Uterus (tissue), 4 donors: ENCODE data around the gene IL10RA. TPM values are rescaled to one million over a fixed set of nuclear protein-coding genes. Genes with fewer than 3 reads are reported as not detected.

ENCODE experiments used
- DNase-seq, 2 donors: peaks; one replicate each; pipeline ENCODE4 v3.0.0-alpha.2; 2019 to 2020
- H3K27ac ChIP-seq, 2 donors: fragments of 200-600 bp; sonication (generic); 1 replicate in 1 of 2; 2 replicates in 1 of 2; pipeline ENCODE4 v1.5.1; 2016 to 2018
- H3K27me3 ChIP-seq, 2 donors: fragments of 200-600 bp; sonication (generic); one replicate each; pipeline ENCODE4 v1.5.1; 2018 to 2019; ENCODE audit warnings: control low read depth in 1 of 2
- H3K36me3 ChIP-seq, 2 donors: fragments of 200-600 bp; sonication (generic); one replicate each; pipeline ENCODE4 v1.5.1; 2019; ENCODE audit warnings: control low read depth in 1 of 2
- H3K4me1 ChIP-seq, 2 donors: fragments of 200-600 bp; sonication (generic); one replicate each; pipeline ENCODE4 v1.5.1; 2018 to 2019; ENCODE audit warnings: control low read depth in 1 of 2
- H3K4me3 ChIP-seq, 2 donors: fragments of 200-600 bp; sonication (generic); 1 replicate in 1 of 2; 2 replicates in 1 of 2; pipeline ENCODE4 v1.5.1; 2018 to 2019; ENCODE audit warnings: mild to moderate bottlenecking in 1 of 2
- H3K9me3 ChIP-seq, 2 donors: fragments of 200-600 bp; sonication (generic); one replicate each; pipeline ENCODE4 v1.5.1; 2019; ENCODE audit warnings: control low read depth in 1 of 2
- POLR2A ChIP-seq, 2 donors: fragments of 450-650 bp; IDR thresholded peaks; one replicate each; pipeline ENCODE4 v1.6.1; 2016; ENCODE audit warnings: antibody characterized with exemption in 2 of 2, mild to moderate bottlenecking in 1 of 2, moderate library complexity in 1 of 2
- intact Hi-C: fragments of 100-400 bp; cut with DNase I; formaldehyde crosslinking; loops from one replicate; pipeline ENCODE4 v1.15.1; 2023; ENCODE audit warnings: low total_unique reads
- total RNA-seq, 4 donors: library from RNA; depleted of rRNA in 3 of 4; stranded (reverse); fragments of >200 nt in 3 of 4; gene quantifications; one replicate each; pipeline versions ENCODE4 v1.1.0 to v1.2.4, GENCODE V29; 2014 to 2023
- TF ChIP-seq, protein P1 (sequence below), 4 experiments: fragments of 200-600 bp in 2 of 4; fragments of 450-650 bp in 2 of 4; sonication (generic) in 2 of 4; IDR thresholded peaks; one replicate each; pipeline ENCODE4 v1.5.1; 2016 to 2019; ENCODE audit warnings: antibody characterized with exemption in 4 of 4, mild to moderate bottlenecking in 2 of 4, moderate library complexity in 1 of 4
- donor health status: DM: yes; HTN: yes; CAD: no.

Gene IL10RA
- total RNA-seq, 4 donors from 2014 or later = 6.8 to 45.9 (median 11.1) TPM

DNA sequence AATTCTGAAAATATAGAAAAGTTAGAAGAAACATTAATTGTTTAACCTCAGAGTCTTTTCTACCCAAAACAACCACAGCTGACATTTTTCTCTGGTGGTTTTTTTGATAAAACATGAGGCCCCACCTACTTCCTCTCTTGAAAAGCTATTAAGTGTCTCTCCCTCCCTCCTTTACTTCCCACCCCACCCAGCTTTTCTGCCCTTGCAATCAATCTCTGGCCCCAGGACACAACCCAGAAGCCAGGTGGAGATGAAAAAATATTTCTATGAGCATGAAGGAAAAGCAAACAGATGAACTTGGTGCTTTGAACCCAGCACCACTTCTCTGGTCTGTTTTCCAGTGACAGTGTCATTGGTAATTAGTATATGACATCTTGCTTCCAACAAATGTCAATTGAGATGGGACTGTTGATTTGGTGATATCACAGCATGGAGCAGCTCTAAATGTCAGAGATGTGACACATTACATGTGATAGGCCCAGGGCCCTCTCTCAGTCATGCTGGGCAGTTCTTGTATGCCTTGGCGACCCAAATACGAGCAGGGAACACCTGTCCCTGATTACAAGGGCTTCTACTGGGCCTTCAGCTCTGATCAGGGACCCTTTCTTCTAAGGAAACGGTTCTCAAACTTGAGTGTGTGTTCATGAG lies 33.0 kb upstream of the IL10RA start:
- DNase-seq = no peak
- H3K4me3 ChIP-seq = no peak overlapping the region
- no peak overlapping the region for H3K27ac ChIP-seq
- no peaks in the 10 kb centered on the region for H3K27me3 ChIP-seq
- H3K9me3 ChIP-seq = no peaks in the 10 kb centered on the region
- no peaks in the 10 kb centered on the region for H3K36me3 ChIP-seq
- intact Hi-C loops = no loop called here
- TF ChIP-seq, protein P1, sequence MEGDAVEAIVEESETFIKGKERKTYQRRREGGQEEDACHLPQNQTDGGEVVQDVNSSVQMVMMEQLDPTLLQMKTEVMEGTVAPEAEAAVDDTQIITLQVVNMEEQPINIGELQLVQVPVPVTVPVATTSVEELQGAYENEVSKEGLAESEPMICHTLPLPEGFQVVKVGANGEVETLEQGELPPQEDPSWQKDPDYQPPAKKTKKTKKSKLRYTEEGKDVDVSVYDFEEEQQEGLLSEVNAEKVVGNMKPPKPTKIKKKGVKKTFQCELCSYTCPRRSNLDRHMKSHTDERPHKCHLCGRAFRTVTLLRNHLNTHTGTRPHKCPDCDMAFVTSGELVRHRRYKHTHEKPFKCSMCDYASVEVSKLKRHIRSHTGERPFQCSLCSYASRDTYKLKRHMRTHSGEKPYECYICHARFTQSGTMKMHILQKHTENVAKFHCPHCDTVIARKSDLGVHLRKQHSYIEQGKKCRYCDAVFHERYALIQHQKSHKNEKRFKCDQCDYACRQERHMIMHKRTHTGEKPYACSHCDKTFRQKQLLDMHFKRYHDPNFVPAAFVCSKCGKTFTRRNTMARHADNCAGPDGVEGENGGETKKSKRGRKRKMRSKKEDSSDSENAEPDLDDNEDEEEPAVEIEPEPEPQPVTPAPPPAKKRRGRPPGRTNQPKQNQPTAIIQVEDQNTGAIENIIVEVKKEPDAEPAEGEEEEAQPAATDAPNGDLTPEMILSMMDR (IDR thresholded peaks at IDR 0.05) = no peak
- no peak for TF ChIP-seq POLR2A (IDR thresholded peaks at IDR 0.05)
- H3K4me1 ChIP-seq = no peaks in the 10 kb centered on the region

DNA sequence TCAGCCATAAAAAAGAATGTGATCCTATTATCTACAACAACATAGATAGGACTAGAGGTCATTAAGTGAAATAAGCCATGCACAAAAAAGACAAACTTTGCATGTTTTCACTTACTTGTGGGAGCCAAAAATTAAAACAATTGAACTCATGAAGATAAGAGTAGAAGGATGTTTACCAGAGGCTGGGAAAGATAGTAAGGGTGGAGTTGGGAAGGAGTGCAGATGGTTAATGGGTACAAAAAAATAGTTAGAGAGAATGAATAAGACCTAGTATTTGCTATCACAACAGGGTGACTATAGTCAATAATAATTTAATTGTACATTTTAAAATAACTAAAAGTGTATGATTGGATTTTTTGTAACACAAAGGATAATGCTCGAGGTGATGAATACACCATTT lies 27.2 kb upstream of the IL10RA start:
- H3K27ac ChIP-seq = no peak overlapping the region
- H3K36me3 ChIP-seq = no peaks in the 10 kb centered on the region
- intact Hi-C loops = no loop called here
- TF ChIP-seq POLR2A (IDR thresholded peaks at IDR 0.05) = no peak
- TF ChIP-seq, protein P1 (IDR thresholded peaks at IDR 0.05) = no peak
- no peaks in the 10 kb centered on the region for H3K27me3 ChIP-seq
- no peaks in the 10 kb centered on the region for H3K9me3 ChIP-seq
- no peak for DNase-seq
- H3K4me3 ChIP-seq = no peak overlapping the region
- no peaks in the 10 kb centered on the region for H3K4me1 ChIP-seq

DNA sequence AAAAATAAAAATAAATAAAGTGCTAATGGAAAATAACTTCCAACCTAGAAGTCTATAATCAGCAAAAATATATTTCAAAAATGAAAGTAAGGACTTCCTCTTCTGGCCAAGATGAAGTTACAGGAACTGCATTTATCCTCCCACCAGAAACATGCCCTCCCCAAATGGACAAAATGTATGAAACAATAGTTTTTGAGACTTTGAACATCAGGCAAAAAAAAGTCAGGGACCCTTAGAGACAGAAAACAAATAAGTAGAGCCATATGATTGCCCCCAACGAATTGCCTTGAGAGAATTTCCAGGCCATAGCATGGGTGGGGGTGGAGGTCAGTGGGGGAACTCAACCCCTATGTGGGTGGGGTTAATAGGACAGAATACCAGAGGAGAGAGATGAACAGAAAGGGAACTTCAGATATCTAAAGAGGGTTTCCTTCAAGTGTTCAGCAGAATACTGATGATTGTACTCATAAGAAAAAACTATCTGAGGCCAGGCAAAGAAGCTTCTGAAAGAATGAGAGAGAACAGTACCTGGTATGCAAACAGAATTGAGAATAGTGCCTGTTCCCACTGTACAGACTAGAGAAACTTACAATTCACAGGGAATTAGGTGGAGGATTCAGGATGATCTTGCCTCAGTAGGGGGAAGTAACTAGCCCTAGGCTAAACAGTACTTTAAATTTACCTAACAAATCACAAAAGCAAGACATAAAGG lies 26.6 kb upstream of the IL10RA start:
- Histone ChIP-seq H3K9me3 (no peaks in the 10 kb centered on the region), H3K36me3 (no peaks in the 10 kb centered on the region), H3K4me1 (no peaks in the 10 kb centered on the region), H3K27me3 (no peaks in the 10 kb centered on the region), H3K27ac (no peak overlapping the region), H3K4me3 (no peak overlapping the region)
- TF ChIP-seq, protein P1 (IDR thresholded peaks at IDR 0.05) = no peak
- TF ChIP-seq POLR2A (IDR thresholded peaks at IDR 0.05) = no peak
- intact Hi-C loops = no loop called here
- no peak for DNase-seq

DNA sequence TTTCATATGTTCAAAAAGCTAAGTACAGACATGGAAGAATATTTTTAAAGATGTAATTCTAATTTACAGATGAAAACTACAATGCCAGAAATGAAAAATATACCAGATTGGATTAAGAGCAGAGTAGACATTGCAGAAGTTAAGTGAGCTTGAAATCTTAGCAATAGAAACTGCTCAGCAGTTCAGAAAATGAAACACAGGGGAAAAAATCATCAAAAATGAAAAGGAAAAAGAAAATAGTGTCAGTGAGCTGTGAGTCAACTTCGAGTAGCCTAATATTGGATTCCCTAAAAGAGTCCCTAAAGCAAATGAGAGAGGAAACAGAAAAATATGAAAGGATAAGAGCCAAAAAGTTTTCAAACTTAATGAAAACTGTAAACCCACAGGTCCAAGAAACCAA lies 25.8 kb upstream of the IL10RA start:
- H3K27ac ChIP-seq = no peak overlapping the region
- H3K4me3 ChIP-seq = no peak overlapping the region
- no peaks in the 10 kb centered on the region for H3K9me3 ChIP-seq
- no peak for DNase-seq
- H3K36me3 ChIP-seq = no peaks in the 10 kb centered on the region
- intact Hi-C loops = no loop called here
- no peak for TF ChIP-seq POLR2A (IDR thresholded peaks at IDR 0.05)
- TF ChIP-seq, protein P1 (IDR thresholded peaks at IDR 0.05) = no peak
- no peaks in the 10 kb centered on the region for H3K4me1 ChIP-seq
- no peaks in the 10 kb centered on the region for H3K27me3 ChIP-seq

DNA sequence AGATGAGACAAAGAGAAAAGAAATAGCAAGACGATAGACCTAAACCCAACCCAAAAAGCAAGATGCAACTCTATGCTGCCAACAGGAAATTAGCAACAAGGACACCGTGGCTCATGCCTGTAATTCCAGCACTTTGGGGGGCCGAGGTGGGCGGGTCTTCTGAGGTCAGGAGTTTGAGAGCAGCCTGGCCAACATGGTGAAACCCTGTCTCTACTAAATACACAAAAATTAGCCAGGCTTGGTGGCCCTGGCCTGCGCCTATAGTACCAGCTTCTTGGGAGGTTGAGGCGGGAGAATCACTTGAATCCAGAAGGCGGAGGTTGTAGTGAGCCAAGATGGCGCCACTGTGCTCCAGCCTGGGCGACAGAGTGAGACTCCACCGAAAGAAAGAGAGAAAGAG lies 24.3 kb upstream of the IL10RA start:
- DNase-seq = no peak
- no peaks in the 10 kb centered on the region for H3K36me3 ChIP-seq
- TF ChIP-seq, protein P1 (IDR thresholded peaks at IDR 0.05) = no peak
- TF ChIP-seq POLR2A (IDR thresholded peaks at IDR 0.05) = no peak
- intact Hi-C loops = no loop called here
- no peak overlapping the region for H3K4me3 ChIP-seq
- H3K9me3 ChIP-seq = no peaks in the 10 kb centered on the region
- no peaks in the 10 kb centered on the region for H3K4me1 ChIP-seq
- H3K27me3 ChIP-seq = no peaks in the 10 kb centered on the region
- no peak overlapping the region for H3K27ac ChIP-seq
